GM19025 (cell line): ENCODE results near the gene MMEL1.
A peak's percentile ranks its signal among the peaks of the same experiment; 100 is the strongest.

Experiments
- ATAC-seq: cut with Tn5 transposase; IDR thresholded peaks from one replicate; pipeline ENCODE4 v1.9.1; 2021; ENCODE audit warnings: mild to moderate bottlenecking, low read depth, moderate library complexity; ENCODE audit not compliant: unreplicated experiment

Gene MMEL1

GRCh38 chr1:2643414-2644077 lies 10.7 kb upstream of the MMEL1 start:
- no peak for ATAC-seq

- ATAC-seq = peak; percentile 71
Observed at GRCh38 chr1:2642560-2643413, 10.0 kb upstream of the MMEL1 start.

DNA sequence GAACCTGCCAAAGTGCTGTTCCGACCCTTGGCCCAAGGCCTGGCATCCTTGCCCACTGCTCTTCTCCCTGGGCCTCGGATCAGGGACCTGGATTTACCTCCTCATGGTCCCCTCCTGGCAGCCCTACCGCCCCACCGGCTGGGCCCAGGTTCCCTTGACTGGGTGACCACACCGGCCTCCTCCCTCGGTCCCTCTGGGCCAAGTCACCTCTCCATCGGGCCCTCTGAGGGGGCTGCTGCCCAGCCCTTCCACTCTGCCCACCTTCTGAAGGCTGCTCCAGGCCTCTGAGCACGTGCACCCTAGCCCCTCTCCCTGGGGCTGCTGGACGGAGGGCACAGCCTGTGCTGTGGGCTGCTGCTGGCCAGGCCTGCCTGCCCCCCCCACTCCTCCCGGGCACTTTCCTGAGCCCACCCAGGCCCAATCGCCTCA lies 9.3 kb upstream of the MMEL1 start:
- ATAC-seq = no peak

- no peak for ATAC-seq
Observed at GRCh38 chr1:2641381-2642130, 8.7 kb upstream of the MMEL1 start.

- ATAC-seq = no peak
Observed at GRCh38 chr1:2640626-2641025, 7.8 kb upstream of the MMEL1 start.

GRCh38 chr1:2639607-2640521 lies 7.0 kb upstream of the MMEL1 start:
- ATAC-seq = no peak

DNA sequence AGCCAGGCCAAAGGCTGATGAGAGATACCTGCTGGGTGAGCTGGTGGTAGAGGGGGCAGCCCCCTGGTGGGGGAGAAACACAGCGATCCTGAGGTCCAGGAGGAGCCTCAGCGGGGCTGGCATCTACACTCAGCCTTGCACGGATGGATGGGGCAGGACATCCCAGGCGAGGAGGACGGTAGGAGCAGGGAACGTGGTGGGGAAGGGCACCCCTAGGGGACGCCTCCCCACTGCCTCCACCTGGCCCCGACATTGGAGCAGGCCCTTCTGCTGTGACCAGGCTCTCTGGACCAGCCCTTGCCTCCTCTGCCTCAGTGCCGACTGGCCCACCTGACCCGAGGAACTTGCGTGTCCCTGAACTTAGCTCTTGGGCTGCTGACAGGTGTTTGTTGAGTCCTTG lies 6.4 kb upstream of the MMEL1 start:
- ATAC-seq = no peak

DNA sequence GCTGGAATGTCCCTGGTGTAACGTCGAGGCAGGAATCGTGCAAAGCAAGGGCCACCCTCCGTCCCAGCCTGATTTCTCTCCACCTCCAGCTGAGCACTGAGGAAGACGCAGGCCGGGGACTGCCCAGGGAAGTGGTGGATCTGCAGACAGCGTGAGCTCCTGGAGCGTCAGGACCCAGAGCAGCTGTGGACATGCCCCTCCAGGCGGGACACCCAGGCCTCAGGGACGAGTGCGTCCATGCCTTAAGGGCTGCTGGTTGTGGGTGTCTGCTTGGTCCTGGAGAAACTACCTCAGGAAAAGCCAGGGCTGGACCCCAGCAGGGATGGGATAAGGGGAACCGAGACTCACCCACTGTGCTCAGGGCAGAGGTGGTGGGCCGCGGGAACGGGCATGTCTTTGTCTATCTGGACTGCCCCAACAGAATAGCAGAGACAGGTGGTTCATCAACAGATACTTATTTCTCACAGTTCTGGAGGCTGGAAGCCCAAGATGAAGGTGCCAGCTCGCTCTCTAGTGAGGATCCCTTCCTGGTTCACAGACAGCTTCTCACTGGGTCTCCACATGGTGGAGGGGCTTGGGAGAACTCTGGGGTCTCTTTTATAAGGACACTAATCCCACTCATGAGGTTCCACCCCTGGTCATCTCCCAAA lies 5.8 kb upstream of the MMEL1 start:
- ATAC-seq = no peak

GRCh38 chr1:2637442-2638145 lies 4.8 kb upstream of the MMEL1 start:
- no peak for ATAC-seq

DNA sequence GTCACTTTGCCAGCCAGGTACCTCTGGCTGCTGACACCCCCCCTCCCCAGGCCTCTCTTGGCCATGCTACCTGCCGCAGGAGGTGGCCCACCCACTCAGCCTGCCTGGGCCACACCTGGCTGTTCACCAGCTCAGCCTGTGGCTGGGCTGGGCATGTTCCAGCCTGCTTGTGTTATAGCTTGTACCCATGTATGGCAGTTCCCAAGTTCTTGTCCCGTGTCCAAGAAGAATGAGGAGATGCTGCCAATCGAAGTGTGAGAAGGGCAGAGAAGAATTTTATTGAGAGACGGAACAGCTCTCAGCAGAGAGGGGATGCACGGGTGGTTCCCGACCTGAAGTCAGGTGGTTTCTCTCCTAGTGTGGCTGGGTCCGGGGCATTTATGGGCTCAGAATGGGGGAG lies 3.9 kb upstream of the MMEL1 start:
- no peak for ATAC-seq

- ATAC-seq = no peak
Observed at GRCh38 chr1:2635361-2636010, 2.7 kb upstream of the MMEL1 start.

GRCh38 chr1:2633936-2634491 lies 1.2 kb upstream of the MMEL1 start:
- no peak for ATAC-seq

- no peak for ATAC-seq
Observed at GRCh38 chr1:2633366-2633935, 635 bp upstream of the MMEL1 start.

GRCh38 chr1:2632051-2632430 lies 775 bp downstream of the MMEL1 start:
- no peak for ATAC-seq

- ATAC-seq = no peak
Observed at GRCh38 chr1:2631136-2632050, 1.4 kb downstream of the MMEL1 start.

DNA sequence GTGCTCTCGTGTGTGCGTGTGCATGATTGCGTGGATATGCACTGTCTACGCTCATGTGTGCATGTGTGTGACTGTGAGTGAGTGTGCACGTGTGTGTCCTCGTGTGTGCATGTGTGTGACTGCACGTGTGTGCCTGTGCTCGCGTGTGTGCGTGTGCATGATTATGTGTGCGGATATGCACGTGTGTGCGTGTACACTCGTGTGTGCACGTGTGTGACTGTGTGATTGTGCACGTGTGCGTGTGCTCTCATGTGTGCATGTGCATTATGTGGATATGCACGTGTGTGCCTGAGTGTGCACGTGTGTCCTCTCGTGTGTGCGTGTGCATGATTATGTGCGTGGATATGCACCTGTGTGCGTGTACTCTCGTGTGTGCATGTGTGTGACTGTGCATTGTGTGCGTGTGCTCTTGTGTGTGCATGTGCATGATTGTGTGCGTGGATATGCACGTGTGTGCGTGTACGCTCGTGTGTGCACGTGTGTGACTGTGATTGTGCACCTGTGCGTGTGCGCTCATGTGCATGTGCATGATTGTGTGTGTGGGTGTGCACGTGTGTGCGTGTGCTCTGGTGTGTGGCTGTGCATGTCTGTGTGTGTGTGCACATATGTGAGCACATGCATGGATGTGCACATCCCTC lies 2.2 kb downstream of the MMEL1 start:
- ATAC-seq = no peak
